ENCODE results near the gene TPPP3. TPM values are rescaled to one million over a fixed set of nuclear protein-coding genes. Genes with fewer than 3 reads are reported as not detected.

Gene TPPP3
- polyA plus RNA-seq, 1 experiment = 1.5 TPM

DNA sequence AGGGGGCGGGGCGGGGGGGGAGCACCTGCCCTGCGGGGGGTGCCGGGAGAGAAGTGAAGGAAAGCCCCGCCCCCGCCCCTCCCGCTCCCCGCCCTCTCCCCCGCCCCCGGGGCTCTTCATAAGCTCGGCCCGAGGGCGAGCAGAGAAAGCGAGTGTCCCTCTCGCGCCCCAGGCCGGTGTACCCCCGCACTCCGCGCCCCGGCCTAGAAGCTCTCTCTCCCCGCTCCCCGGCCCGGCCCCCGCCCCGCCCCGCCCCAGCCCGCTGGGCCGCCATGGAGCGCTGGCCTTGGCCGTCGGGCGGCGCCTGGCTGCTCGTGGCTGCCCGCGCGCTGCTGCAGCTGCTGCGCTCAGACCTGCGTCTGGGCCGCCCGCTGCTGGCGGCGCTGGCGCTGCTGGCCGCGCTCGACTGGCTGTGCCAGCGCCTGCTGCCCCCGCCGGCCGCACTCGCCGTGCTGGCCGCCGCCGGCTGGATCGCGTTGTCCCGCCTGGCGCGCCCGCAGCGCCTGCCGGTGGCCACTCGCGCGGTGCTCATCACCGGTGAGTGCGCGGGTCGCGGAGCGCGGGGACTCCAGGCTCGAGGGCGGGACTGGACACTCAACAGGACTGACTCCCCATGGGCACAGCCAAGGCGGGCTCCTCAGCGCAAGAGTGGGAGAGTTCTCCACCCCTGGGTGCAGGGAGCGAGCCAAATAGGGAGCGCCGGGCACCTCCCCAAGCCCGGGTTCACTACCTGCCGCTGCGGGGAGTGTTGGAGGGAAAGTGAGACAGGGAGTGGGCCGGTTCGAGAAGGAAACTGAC is 37.9 kb upstream of the TPPP3 start, which contains the start of gene HSD11B2:
TSS of gene HSD11B2 (plus strand) at position 145 of the 798 bp plus-strand sequence. CDS start at position 273, 128 bp downstream.
- POLR2A ChIA-PET = no interaction called here
- H3K27me3 ChIP-seq (ENCODE audit: control insufficient read depth, insufficient read depth, low read length) = peaks cover 31% of the 10 kb centered on the region
- no peak within 1 kb of the TSS for H3K27ac ChIP-seq (ENCODE audit: low read depth, low read length)
- CTCF ChIA-PET = interaction anchor here (0.6 to 2.2 kb wide), 7 partner anchors 14 to 64 kb away, joined by 3 to 9 read pairs (median 6); no protein-coding TSS in a partner anchor
- H3K4me3 ChIP-seq (ENCODE audit: low read depth, low read length) = peak within 1 kb of the TSS; percentile 44
- DNase-seq (ENCODE audit: low read depth, low spot score) = no peak
- H3K9me3 ChIP-seq (ENCODE audit: control insufficient read depth, insufficient read depth, low read length) = no peaks in the 10 kb centered on the region
- TF ChIP-seq, protein P1, sequence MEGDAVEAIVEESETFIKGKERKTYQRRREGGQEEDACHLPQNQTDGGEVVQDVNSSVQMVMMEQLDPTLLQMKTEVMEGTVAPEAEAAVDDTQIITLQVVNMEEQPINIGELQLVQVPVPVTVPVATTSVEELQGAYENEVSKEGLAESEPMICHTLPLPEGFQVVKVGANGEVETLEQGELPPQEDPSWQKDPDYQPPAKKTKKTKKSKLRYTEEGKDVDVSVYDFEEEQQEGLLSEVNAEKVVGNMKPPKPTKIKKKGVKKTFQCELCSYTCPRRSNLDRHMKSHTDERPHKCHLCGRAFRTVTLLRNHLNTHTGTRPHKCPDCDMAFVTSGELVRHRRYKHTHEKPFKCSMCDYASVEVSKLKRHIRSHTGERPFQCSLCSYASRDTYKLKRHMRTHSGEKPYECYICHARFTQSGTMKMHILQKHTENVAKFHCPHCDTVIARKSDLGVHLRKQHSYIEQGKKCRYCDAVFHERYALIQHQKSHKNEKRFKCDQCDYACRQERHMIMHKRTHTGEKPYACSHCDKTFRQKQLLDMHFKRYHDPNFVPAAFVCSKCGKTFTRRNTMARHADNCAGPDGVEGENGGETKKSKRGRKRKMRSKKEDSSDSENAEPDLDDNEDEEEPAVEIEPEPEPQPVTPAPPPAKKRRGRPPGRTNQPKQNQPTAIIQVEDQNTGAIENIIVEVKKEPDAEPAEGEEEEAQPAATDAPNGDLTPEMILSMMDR (IDR thresholded peaks at IDR 0.05; ENCODE audit: low read depth, low read length) = 0 out of 2 replicates have a peak, but pooled peaks have one; percentile 7

DNA sequence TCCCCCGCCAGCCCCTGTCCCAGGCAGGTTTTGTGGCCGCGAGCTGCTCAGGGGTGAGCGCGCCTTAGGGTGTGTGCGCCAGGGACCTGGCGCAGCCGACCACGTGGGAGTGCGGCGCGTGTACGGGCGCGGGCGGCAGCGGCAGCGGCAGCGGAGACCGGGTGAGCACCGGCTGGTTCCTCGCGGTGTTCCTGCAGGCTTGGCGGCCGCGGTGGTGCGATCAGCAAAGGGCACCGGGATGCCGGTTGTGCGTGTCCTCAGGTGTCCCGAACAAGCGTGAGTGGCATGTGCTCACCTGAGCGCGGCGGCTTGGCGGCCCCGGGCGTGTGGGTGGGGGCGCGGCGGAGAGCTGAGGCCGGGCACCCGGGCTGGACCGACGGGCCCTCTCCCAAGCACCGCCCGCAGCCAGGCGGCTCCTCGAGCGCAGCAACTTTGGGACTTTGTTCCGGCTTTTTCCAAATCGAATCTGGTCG is 37.2 kb upstream of the TPPP3 start:
- ChIA-PET CTCF (interaction anchor here (0.9 to 2.2 kb wide), 5 partner anchors 17 to 51 kb away, joined by 3 to 9 read pairs (median 7); no protein-coding TSS in a partner anchor), POLR2A (interaction anchor here (0.9 kb wide), 1 partner anchor 17 kb away, joined by 6 read pairs; no protein-coding TSS in a partner anchor)
- TF ChIP-seq, protein P1 (IDR thresholded peaks at IDR 0.05; ENCODE audit: low read depth, low read length) = no peak
- H3K4me3 ChIP-seq (ENCODE audit: low read depth, low read length) = peak overlapping the region; percentile 44
- no peak for DNase-seq (ENCODE audit: low read depth, low spot score)
- H3K27me3 ChIP-seq (ENCODE audit: control insufficient read depth, insufficient read depth, low read length) = peaks cover 37% of the 10 kb centered on the region
- H3K9me3 ChIP-seq (ENCODE audit: control insufficient read depth, insufficient read depth, low read length) = no peaks in the 10 kb centered on the region
- H3K27ac ChIP-seq (ENCODE audit: low read depth, low read length) = no peak overlapping the region

DNA sequence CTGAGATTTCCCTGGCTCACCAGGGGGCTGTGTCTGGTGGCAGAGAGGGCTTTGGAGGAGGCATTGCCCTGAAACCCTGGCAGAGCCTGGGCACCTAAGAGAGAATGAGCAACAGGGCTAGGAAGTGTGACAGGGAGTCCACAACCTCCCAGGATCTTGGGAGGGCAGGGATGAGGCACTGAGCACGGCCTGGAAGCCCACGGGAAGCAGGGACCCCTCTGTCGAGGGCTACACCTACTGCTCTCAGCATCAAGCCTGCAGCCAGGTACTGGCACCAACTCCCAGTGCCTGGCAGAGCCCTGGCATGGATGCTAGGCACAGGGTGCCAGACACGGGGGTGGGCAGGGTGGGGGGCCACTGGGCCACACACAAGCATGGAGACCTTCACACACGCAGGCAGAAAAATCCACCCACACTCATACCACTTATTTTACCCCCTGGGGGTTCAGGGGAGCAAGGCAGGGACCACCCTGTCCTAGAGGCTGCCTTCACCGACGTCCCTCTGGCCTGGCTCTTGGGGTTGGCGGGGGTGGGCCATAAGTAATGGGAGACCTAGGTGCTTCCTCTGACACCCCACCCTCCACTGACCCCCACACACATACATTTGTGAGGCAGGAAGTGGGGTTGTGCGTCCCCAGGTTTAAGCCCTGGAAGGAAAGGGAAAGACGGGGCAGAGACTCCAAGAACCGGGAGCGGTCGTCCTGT is 36.7 kb upstream of the TPPP3 start:
- Histone ChIP-seq H3K9me3 (ENCODE audit: control insufficient read depth, insufficient read depth, low read length) (no peaks in the 10 kb centered on the region), H3K27ac (ENCODE audit: low read depth, low read length) (no peak overlapping the region), H3K27me3 (ENCODE audit: control insufficient read depth, insufficient read depth, low read length) (peaks cover 42% of the 10 kb centered on the region), H3K4me3 (ENCODE audit: low read depth, low read length) (0 out of 2 replicates have a peak overlapping the region, but pooled peaks have one; percentile 44)
- ChIA-PET POLR2A (interaction anchor here (0.9 kb wide), 1 partner anchor 17 kb away, joined by 6 read pairs; no protein-coding TSS in a partner anchor), CTCF (interaction anchor here (1.2 to 6.7 kb wide), 8 partner anchors 13 to 84 kb away, joined by 5 to 154 read pairs (median 10); partner anchors contain the start of gene ZDHHC1)
- TF ChIP-seq, protein P1 (IDR thresholded peaks at IDR 0.05; ENCODE audit: low read depth, low read length) = no peak
- no peak for DNase-seq (ENCODE audit: low read depth, low spot score)

DNA sequence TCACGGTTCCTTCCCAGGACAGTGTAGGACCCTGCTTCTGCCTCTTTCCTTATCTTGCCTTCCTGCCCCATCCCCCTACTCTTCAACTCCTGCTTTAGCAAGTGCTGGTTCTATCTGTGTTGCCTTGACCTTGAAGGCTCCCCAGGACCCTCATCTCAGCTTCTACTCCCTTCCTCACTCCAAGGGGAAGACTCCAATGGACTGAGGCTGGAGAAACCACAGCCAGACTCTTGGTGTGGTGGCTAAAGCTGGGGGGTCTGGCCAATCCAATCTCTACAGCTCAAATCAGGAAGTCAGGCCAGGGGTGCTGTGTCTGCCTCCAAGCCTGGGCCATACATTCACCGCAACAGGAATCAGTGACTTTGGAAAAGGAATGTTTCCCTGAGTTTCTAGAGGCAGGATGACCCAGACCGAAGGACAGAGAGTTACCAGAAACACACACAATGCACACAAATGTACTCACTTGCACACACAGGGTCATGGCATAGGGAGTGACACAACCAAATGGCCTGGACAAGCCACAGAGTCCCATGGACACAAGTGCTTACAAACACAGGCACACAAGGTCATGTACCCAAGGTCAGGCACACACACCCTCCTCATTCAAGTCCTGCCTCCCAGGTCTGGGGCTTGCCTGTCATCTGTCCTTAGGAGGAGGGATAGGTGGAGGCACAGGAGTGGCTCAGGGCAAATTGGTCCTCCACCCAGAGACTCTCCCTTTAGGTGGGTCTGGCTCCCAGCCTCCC is 35.9 kb upstream of the TPPP3 start:
- POLR2A ChIA-PET = no interaction called here
- no peak overlapping the region for H3K4me3 ChIP-seq (ENCODE audit: low read depth, low read length)
- H3K27ac ChIP-seq (ENCODE audit: low read depth, low read length) = no peak overlapping the region
- DNase-seq (ENCODE audit: low read depth, low spot score) = no peak
- H3K9me3 ChIP-seq (ENCODE audit: control insufficient read depth, insufficient read depth, low read length) = no peaks in the 10 kb centered on the region
- TF ChIP-seq, protein P1 (IDR thresholded peaks at IDR 0.05; ENCODE audit: low read depth, low read length) = no peak
- H3K27me3 ChIP-seq (ENCODE audit: control insufficient read depth, insufficient read depth, low read length) = peaks cover 50% of the 10 kb centered on the region
- CTCF ChIA-PET = interaction anchor here (1.4 to 6.7 kb wide), 10 partner anchors 12 to 85 kb away, joined by 5 to 154 read pairs (median 17); partner anchors contain the start of genes ATP6V0D1 and ZDHHC1

Data from AG04450 (cell line).